ENCODE results near the gene AIG1. TPM values are rescaled to one million over a fixed set of nuclear protein-coding genes. Genes with fewer than 3 reads are reported as not detected.

Gene AIG1
- total and polyA plus RNA-seq, 4 donors: 19.9 to 31.7 (median 27.3) TPM

DNA sequence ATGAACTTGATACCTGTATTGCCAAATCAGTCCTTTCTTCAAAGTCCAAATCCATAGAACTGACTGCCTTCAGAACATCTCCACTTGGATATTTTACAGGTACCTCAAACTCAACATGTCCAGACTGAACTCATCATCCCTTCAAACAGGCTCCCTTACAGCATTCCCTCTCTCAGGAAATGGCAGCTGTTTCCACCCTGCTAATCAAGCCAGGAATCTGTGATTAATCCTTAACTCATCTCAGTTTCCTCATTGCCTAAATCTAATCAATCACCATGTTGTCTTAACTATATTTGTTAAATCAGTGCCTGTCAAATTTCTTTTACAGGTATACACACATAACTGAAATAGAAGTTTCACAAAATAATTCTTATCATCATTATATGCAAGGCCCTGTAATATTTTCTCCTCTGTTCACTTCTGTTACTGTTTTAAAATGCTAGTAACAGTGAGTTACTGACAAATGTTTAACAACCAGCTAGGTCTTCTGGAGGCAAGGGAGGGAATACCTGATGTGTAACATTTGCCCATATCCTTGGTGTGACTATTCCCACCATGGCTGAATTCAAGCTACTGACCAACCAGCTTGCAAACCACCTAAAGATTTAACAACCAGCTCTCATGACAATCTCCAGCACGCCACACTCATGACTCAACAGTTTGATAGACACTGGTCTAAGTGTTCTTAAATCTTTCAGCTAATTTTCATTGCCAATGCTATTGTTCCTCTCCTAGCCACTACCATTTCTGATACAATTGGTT is 264.9 kb downstream of the AIG1 start:
- H3K9ac ChIP-seq (ENCODE audit: insufficient read depth in 1 of 2, low read length in 2 of 2): no peak overlapping the region
- H3K36me3 ChIP-seq (ENCODE audit: control insufficient read depth in 4 of 4, insufficient read depth in 4 of 4, low read length in 4 of 4): peaks cover 0 to 4% (median 0%) of the 10 kb centered on the region in 4 donors
- H3K4me1 ChIP-seq (ENCODE audit: control insufficient read depth in 5 of 5, insufficient read depth in 5 of 5, low read length in 5 of 5): peaks cover 0 to 5% (median 0%) of the 10 kb centered on the region in 5 donors
- no peak overlapping the region for H3K27ac ChIP-seq (ENCODE audit: low read depth in 1 of 2, low read length in 1 of 2)
- 94 to 100% methylated on average over 1 of the region's 1 CpG for WGBS, 2 donors
- ATAC-seq (ENCODE audit: insufficient read depth, low FRiP score) (no peak), DNase-seq (no peak)
- TF ChIP-seq, protein P1, sequence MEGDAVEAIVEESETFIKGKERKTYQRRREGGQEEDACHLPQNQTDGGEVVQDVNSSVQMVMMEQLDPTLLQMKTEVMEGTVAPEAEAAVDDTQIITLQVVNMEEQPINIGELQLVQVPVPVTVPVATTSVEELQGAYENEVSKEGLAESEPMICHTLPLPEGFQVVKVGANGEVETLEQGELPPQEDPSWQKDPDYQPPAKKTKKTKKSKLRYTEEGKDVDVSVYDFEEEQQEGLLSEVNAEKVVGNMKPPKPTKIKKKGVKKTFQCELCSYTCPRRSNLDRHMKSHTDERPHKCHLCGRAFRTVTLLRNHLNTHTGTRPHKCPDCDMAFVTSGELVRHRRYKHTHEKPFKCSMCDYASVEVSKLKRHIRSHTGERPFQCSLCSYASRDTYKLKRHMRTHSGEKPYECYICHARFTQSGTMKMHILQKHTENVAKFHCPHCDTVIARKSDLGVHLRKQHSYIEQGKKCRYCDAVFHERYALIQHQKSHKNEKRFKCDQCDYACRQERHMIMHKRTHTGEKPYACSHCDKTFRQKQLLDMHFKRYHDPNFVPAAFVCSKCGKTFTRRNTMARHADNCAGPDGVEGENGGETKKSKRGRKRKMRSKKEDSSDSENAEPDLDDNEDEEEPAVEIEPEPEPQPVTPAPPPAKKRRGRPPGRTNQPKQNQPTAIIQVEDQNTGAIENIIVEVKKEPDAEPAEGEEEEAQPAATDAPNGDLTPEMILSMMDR (IDR thresholded peaks at IDR 0.05; ENCODE audit: control extremely low read depth, extremely low read depth): no peak
- H3K9me3 ChIP-seq (ENCODE audit: control insufficient read depth in 4 of 4, insufficient read depth in 3 of 4, low read length in 3 of 4): no peaks in the 10 kb centered on the region
- no peak overlapping the region for H3K4me3 ChIP-seq
- H3K27me3 ChIP-seq (ENCODE audit: control insufficient read depth in 3 of 3, insufficient read depth in 3 of 3, low read length in 2 of 3): no peaks in the 10 kb centered on the region

DNA sequence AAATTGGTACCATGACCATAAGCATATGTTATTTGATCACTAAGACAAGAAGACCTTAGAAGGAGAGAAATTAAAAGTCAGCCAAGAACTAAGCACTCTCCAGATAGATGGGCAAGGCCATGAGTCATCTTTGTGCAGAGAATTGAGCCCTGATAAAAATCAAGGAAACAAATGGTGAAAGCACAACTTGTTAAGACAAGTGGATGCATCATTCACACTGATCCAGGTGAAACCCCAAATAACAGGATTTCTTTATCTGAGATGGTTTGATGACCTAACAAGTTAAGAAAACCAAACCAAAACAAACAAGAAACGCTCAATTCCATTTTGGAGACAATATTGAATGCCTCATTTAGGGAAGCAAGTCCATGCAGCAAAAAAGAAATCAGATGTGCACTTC is 268.2 kb downstream of the AIG1 start:
- H3K9me3 ChIP-seq (ENCODE audit: control insufficient read depth in 4 of 4, insufficient read depth in 3 of 4, low read length in 3 of 4): no peaks in the 10 kb centered on the region
- peaks cover 0 to 4% (median 0%) of the 10 kb centered on the region in 5 donors for H3K4me1 ChIP-seq (ENCODE audit: control insufficient read depth in 5 of 5, insufficient read depth in 5 of 5, low read length in 5 of 5)
- DNase-seq (no peak), ATAC-seq (ENCODE audit: insufficient read depth, low FRiP score) (no peak)
- H3K27ac ChIP-seq (ENCODE audit: low read depth in 1 of 2, low read length in 1 of 2): no peak overlapping the region
- TF ChIP-seq, protein P1 (IDR thresholded peaks at IDR 0.05; ENCODE audit: control extremely low read depth, extremely low read depth): no peak
- no peaks in the 10 kb centered on the region for H3K27me3 ChIP-seq (ENCODE audit: control insufficient read depth in 3 of 3, insufficient read depth in 3 of 3, low read length in 2 of 3)
- H3K4me3 ChIP-seq: no peak overlapping the region
- H3K9ac ChIP-seq (ENCODE audit: insufficient read depth in 1 of 2, low read length in 2 of 2): no peak overlapping the region
- 81 to 83% methylated on average over 1 of the region's 1 CpG for WGBS, 2 donors
- peaks cover 0 to 4% (median 0%) of the 10 kb centered on the region in 4 donors for H3K36me3 ChIP-seq (ENCODE audit: control insufficient read depth in 4 of 4, insufficient read depth in 4 of 4, low read length in 4 of 4)

DNA sequence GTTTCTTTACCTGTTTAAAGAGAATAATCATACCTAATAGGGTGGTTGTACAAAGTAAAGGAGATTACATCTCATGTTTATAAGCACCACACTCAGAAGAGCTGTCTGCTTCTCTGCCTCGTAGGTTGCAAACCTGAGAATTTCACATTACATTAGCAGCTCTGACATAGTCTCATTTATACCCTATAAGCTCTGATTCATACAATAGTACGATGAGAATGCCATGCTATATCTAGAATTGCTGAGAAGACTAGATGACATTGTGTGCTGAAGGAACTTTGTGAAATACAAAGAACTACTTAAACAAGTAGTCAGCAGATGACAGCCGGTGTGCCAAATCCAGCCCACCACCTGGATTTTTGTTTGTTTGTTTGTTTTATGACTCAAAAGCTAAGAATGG is 268.6 kb downstream of the AIG1 start:
- no peaks in the 10 kb centered on the region for H3K9me3 ChIP-seq (ENCODE audit: control insufficient read depth in 4 of 4, insufficient read depth in 3 of 4, low read length in 3 of 4)
- peaks cover 0 to 4% (median 0%) of the 10 kb centered on the region in 5 donors for H3K4me1 ChIP-seq (ENCODE audit: control insufficient read depth in 5 of 5, insufficient read depth in 5 of 5, low read length in 5 of 5)
- TF ChIP-seq, protein P1 (IDR thresholded peaks at IDR 0.05; ENCODE audit: control extremely low read depth, extremely low read depth): no peak
- no peak overlapping the region for H3K9ac ChIP-seq (ENCODE audit: insufficient read depth in 1 of 2, low read length in 2 of 2)
- H3K36me3 ChIP-seq (ENCODE audit: control insufficient read depth in 4 of 4, insufficient read depth in 4 of 4, low read length in 4 of 4): peaks cover 0 to 8% (median 2%) of the 10 kb centered on the region in 4 donors
- H3K27me3 ChIP-seq (ENCODE audit: control insufficient read depth in 3 of 3, insufficient read depth in 3 of 3, low read length in 2 of 3): no peaks in the 10 kb centered on the region
- no peak overlapping the region for H3K4me3 ChIP-seq
- 90 to 94% methylated on average over 3 of the region's 3 CpGs for WGBS, 2 donors
- DNase-seq (no peak), ATAC-seq (ENCODE audit: insufficient read depth, low FRiP score) (no peak)
- no peak overlapping the region for H3K27ac ChIP-seq (ENCODE audit: low read depth in 1 of 2, low read length in 1 of 2)
